ENCODE data around the gene DECR2.

The DECR2 gene

DNA sequence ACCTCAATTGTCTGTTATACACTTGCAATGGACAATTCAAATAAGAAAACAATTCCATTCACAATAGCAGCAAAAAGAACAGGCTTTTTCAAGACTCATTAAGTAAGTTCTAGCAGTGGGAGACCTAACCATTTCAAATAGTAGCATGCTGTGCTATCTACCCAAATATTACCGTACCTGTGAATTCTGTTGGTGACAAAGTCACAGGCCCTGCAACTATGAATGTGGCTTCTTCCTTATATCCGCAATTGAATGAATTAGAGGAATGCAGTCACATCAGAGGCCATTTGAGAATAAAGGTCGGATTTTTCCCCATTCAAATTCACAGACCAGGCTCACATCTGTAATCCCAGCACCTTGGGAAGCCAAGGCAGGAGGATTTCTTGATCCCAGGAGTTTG lies 5.5 kb upstream of the DECR2 start:
- H3K4me3 ChIP-seq (ENCODE audit: low read length): peak overlapping the region; percentile 83
- H3K9me2 ChIP-seq (replicated peaks; ENCODE audit: control insufficient read depth, low read length): no peaks in the 10 kb centered on the region
- peaks cover 39% of the 10 kb centered on the region for H3K36me3 ChIP-seq (ENCODE audit: control insufficient read depth, low read length)
- H3F3A ChIP-seq (ENCODE audit: control insufficient read depth, insufficient read depth): peaks cover 38% of the 10 kb centered on the region
- H4K20me1 ChIP-seq (ENCODE audit: control insufficient read depth, insufficient read depth, low read depth, low read length): no peaks in the 10 kb centered on the region
- H3K27me3 ChIP-seq (ENCODE audit: control insufficient read depth, low read length): no peaks in the 10 kb centered on the region
- H3K27ac ChIP-seq (ENCODE audit: low read depth, low read length): peak overlapping the region; percentile 78
- peaks cover 6% of the 10 kb centered on the region; the same call in 1 of the 2 replicates for H3K9me3 ChIP-seq (ENCODE audit: control insufficient read depth, insufficient read depth, low read length)
- peak overlapping the region; percentile 72 for H3K4me2 ChIP-seq (ENCODE audit: low read length)
- TF ChIP-seq CTCF (IDR thresholded peaks at IDR 0.05; ENCODE audit: low read depth, low read length, poor library complexity, severe bottlenecking): no peak
- TF ChIP-seq EZH2phosphoT487 (IDR thresholded peaks at IDR 0.05; ENCODE audit: borderline replicate concordance, low read length): no peak
- H3K4me1 ChIP-seq (ENCODE audit: control insufficient read depth, low read length): peaks cover 50% of the 10 kb centered on the region
- H3K79me2 ChIP-seq (ENCODE audit: control insufficient read depth, low read length): peaks cover 44% of the 10 kb centered on the region

DNA sequence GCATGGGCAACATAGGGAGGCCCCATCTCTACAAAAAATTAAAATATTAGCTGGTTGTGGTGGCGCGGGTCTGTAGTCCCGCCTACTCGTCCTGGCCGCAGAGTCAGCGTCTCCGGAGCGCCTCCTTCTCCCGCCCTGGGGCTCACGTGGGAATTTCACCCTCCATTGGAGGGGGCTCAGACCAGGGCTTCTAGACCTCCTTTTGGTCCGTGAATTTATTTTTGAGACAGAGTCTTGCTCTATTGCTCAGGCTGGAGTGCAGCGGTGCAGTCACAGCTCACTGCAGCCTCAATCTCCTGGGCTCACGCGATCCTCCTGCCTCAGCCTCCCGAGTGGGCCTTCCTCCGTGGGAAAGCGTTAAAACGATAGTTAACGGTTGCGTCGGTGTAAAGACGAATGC lies 5.1 kb upstream of the DECR2 start:
- Histone ChIP-seq H3K27ac (ENCODE audit: low read depth, low read length) (peak overlapping the region; percentile 78), H3K4me1 (ENCODE audit: control insufficient read depth, low read length) (peaks cover 50% of the 10 kb centered on the region), H3K79me2 (ENCODE audit: control insufficient read depth, low read length) (peaks cover 47% of the 10 kb centered on the region), H3K9me3 (ENCODE audit: control insufficient read depth, insufficient read depth, low read length) (peaks cover 6% of the 10 kb centered on the region; the same call in 1 of the 2 replicates), H3K9me2 (replicated peaks; ENCODE audit: control insufficient read depth, low read length) (no peaks in the 10 kb centered on the region), H3K4me3 (ENCODE audit: low read length) (peak overlapping the region; percentile 83), H3K27me3 (ENCODE audit: control insufficient read depth, low read length) (no peaks in the 10 kb centered on the region), H4K20me1 (ENCODE audit: control insufficient read depth, insufficient read depth, low read depth, low read length) (no peaks in the 10 kb centered on the region), H3K4me2 (ENCODE audit: low read length) (peak overlapping the region; percentile 72), H3K36me3 (ENCODE audit: control insufficient read depth, low read length) (peaks cover 41% of the 10 kb centered on the region), H3F3A (ENCODE audit: control insufficient read depth, insufficient read depth) (peaks cover 38% of the 10 kb centered on the region)
- TF ChIP-seq CTCF (IDR thresholded peaks at IDR 0.05; ENCODE audit: low read depth, low read length, poor library complexity, severe bottlenecking): no peak
- no peak for TF ChIP-seq EZH2phosphoT487 (IDR thresholded peaks at IDR 0.05; ENCODE audit: borderline replicate concordance, low read length)

GRCh38 chr16:397135-397661 lies 4.5 kb upstream of the DECR2 start, which contains the start of gene NME4:
TSS of gene NME4 (plus strand) at chr16:397199. CDS start at chr16:397223, 24 bp downstream.
- H3K27ac ChIP-seq (ENCODE audit: low read depth, low read length): peak within 1 kb of the TSS; percentile 78
- peak within 1 kb of the TSS; percentile 83 for H3K4me3 ChIP-seq (ENCODE audit: low read length)
- H3F3A ChIP-seq (ENCODE audit: control insufficient read depth, insufficient read depth): peaks cover 38% of the 10 kb centered on the region
- no peaks in the 10 kb centered on the region for H3K27me3 ChIP-seq (ENCODE audit: control insufficient read depth, low read length)
- no peaks in the 10 kb centered on the region for H4K20me1 ChIP-seq (ENCODE audit: control insufficient read depth, insufficient read depth, low read depth, low read length)
- H3K9me3 ChIP-seq (ENCODE audit: control insufficient read depth, insufficient read depth, low read length): peaks cover 2% of the 10 kb centered on the region; the same call in 1 of the 2 replicates
- H3K4me1 ChIP-seq (ENCODE audit: control insufficient read depth, low read length): peaks cover 51% of the 10 kb centered on the region
- peaks cover 37% of the 10 kb centered on the region for H3K36me3 ChIP-seq (ENCODE audit: control insufficient read depth, low read length)
- H3K4me2 ChIP-seq (ENCODE audit: low read length): peak within 1 kb of the TSS; percentile 72
- no peak for TF ChIP-seq CTCF (IDR thresholded peaks at IDR 0.05; ENCODE audit: low read depth, low read length, poor library complexity, severe bottlenecking)
- TF ChIP-seq EZH2phosphoT487 (IDR thresholded peaks at IDR 0.05; ENCODE audit: borderline replicate concordance, low read length): no peak
- no peaks in the 10 kb centered on the region for H3K9me2 ChIP-seq (replicated peaks; ENCODE audit: control insufficient read depth, low read length)
- peaks cover 43% of the 10 kb centered on the region for H3K79me2 ChIP-seq (ENCODE audit: control insufficient read depth, low read length)
